GM23338 (cell line): ENCODE results near the gene ATF7. TPM values are rescaled to one million over a fixed set of nuclear protein-coding genes. Genes with fewer than 3 reads are reported as not detected.
"Not testable (repeated sequence)": the region's sequence is repeated elsewhere in the genome, so short reads cannot be mapped to it uniquely, and the experiment has no call there.

Experiments
- ATAC-seq: fragments of 200-7000 bp; cut with Tn5 transposase; 3 replicates; pipeline ENCODE4 v1.9.1; 2020
- DNase-seq: peaks from one replicate; pipeline ENCODE4 v3.0.0-alpha.2; 2015; ENCODE audit warnings: low spot score
- H2AFZ ChIP-seq: fragments of 200-600 bp; sonication (generic); 2 replicates; pipeline ENCODE4 v1.8.0; 2016; ENCODE audit warnings: antibody characterized with exemption, mild to moderate bottlenecking, moderate library complexity
- H3F3A ChIP-seq: fragments of 200-600 bp; sonication (generic); replicated peaks from 2 replicates; pipeline ENCODE4 v1.8.0; 2017; ENCODE audit warnings: antibody characterized with exemption, mixed run types, low read depth
- H3K27ac ChIP-seq: fragments of 200-600 bp; sonication (generic); 2 replicates; pipeline ENCODE4 v1.6.1; 2016; ENCODE audit warnings: low read depth
- H3K27me3 ChIP-seq: fragments of 200-600 bp; sonication (generic); 2 replicates; pipeline ENCODE4 v1.8.0; 2016; ENCODE audit warnings: mild to moderate bottlenecking, mixed run types, moderate library complexity; ENCODE audit not compliant: insufficient read depth
- H3K36me3 ChIP-seq: fragments of 200-600 bp; sonication (generic); 2 replicates; pipeline ENCODE4 v1.8.0; 2016; ENCODE audit warnings: mild to moderate bottlenecking; ENCODE audit not compliant: insufficient read depth
- H3K4me1 ChIP-seq: fragments of 200-600 bp; sonication (generic); 2 replicates; pipeline ENCODE4 v1.8.0; 2016; ENCODE audit warnings: mild to moderate bottlenecking, moderate library complexity; ENCODE audit not compliant: insufficient read depth
- H3K4me2 ChIP-seq: fragments of 200-600 bp; sonication (generic); 2 replicates; pipeline ENCODE4 v1.7.1; 2017; ENCODE audit warnings: mixed run types
- H3K4me3 ChIP-seq: fragments of 200-600 bp; sonication (generic); 2 replicates; pipeline ENCODE4 v1.6.1; 2016; ENCODE audit warnings: mixed run types
- H3K79me2 ChIP-seq: fragments of 200-600 bp; sonication (generic); replicated peaks from 2 replicates; pipeline ENCODE4 v1.8.0; 2017; ENCODE audit warnings: mild to moderate bottlenecking; ENCODE audit not compliant: insufficient read depth
- H3K9me2 ChIP-seq: fragments of 200-600 bp; sonication (generic); 2 replicates; pipeline ENCODE4 v1.8.0; 2017; ENCODE audit not compliant: insufficient read depth
- H4K20me1 ChIP-seq: fragments of 200-600 bp; sonication (generic); replicated peaks from 2 replicates; pipeline ENCODE4 v1.8.0; 2017; ENCODE audit warnings: mild to moderate bottlenecking; ENCODE audit not compliant: insufficient read depth
- H3K27ac Mint-ChIP-seq: 2 replicates; pipeline ENCODE4 v1.8.0; 2020; ENCODE audit warnings: inconsistent platforms, mild to moderate bottlenecking, moderate library complexity, mixed read lengths
- H3K27me3 Mint-ChIP-seq: 3 replicates; pipeline ENCODE4 v1.8.0; 2022; ENCODE audit warnings: low read depth, mild to moderate bottlenecking, moderate library complexity, mixed read lengths, inconsistent platforms; ENCODE audit not compliant: insufficient read depth, poor library complexity
- H3K36me3 Mint-ChIP-seq: 3 replicates; pipeline ENCODE4 v1.8.0; 2021; ENCODE audit warnings: low read depth, mild to moderate bottlenecking, inconsistent platforms, moderate library complexity, mixed read lengths
- H3K4me1 Mint-ChIP-seq: 3 replicates; pipeline ENCODE4 v1.8.0; 2020; ENCODE audit warnings: mild to moderate bottlenecking, inconsistent platforms, mixed read lengths
- H3K4me3 Mint-ChIP-seq: 3 replicates; pipeline ENCODE4 v1.8.0; 2021; ENCODE audit warnings: moderate library complexity, mild to moderate bottlenecking, inconsistent platforms, mixed read lengths
- H3K9me3 Mint-ChIP-seq: 3 replicates; pipeline ENCODE4 v1.8.0; 2020; ENCODE audit warnings: moderate library complexity, mild to moderate bottlenecking, inconsistent platforms, mixed read lengths
- CTCF ChIP-seq, 2 experiments: fragments of 200-600 bp in 1 of 2; sonication (generic) in 1 of 2; conservative IDR thresholded peaks; 2 replicates each; pipeline versions ENCODE4 v1.5.1 to v1.6.1; 2016 to 2017; ENCODE audit warnings: antibody characterized with exemption in 2 of 2, low read depth in 2 of 2, mild to moderate bottlenecking in 2 of 2, moderate library complexity in 1 of 2
- NANOG ChIP-seq: IDR thresholded peaks from 2 replicates; pipeline ENCODE4 v1.6.1; 2016; ENCODE audit warnings: antibody characterized with exemption, borderline replicate concordance
- POLR2AphosphoS5 ChIP-seq: IDR thresholded peaks from 2 replicates; pipeline ENCODE4 v1.6.1; 2016; ENCODE audit warnings: antibody characterized with exemption, low read depth
- STAT1 ChIP-seq: IDR thresholded peaks from one replicate; pipeline ENCODE4 v1.6.1; 2016; ENCODE audit warnings: antibody characterized with exemption; ENCODE audit not compliant: unreplicated experiment
- ZNF331 ChIP-seq: fragments of 250-450 bp; sonication (Bioruptor Pico); IDR thresholded peaks from 2 replicates; pipeline ENCODE4 v1.5.0; 2020; ENCODE audit warnings: low read depth, mild to moderate bottlenecking, moderate library complexity
- ZNF462 ChIP-seq: fragments of 250-450 bp; sonication (Bioruptor Pico); IDR thresholded peaks from 2 replicates; pipeline ENCODE4 v1.5.0; 2020; ENCODE audit warnings: mild to moderate bottlenecking, moderate library complexity
- polyA plus RNA-seq: library from polyadenylated mRNA; unstranded; fragments of >200 nt; fragmentation: Nextera tagmentation; extraction: Ambion mirVana; gene quantifications from 2 replicates; pipeline ENCODE4 v1.2.1, GENCODE V29; 2016
- total RNA-seq: library from RNA; depleted of rRNA; stranded (reverse); fragments of >200 nt; shearing (Covaris generic); gene quantifications from 2 replicates; pipeline ENCODE4 v1.2.3, GENCODE V29; 2014

The ATF7 gene
- total and polyA plus RNA-seq, 2 experiments from 2014 or later = 13.9 to 16.3 TPM

DNA sequence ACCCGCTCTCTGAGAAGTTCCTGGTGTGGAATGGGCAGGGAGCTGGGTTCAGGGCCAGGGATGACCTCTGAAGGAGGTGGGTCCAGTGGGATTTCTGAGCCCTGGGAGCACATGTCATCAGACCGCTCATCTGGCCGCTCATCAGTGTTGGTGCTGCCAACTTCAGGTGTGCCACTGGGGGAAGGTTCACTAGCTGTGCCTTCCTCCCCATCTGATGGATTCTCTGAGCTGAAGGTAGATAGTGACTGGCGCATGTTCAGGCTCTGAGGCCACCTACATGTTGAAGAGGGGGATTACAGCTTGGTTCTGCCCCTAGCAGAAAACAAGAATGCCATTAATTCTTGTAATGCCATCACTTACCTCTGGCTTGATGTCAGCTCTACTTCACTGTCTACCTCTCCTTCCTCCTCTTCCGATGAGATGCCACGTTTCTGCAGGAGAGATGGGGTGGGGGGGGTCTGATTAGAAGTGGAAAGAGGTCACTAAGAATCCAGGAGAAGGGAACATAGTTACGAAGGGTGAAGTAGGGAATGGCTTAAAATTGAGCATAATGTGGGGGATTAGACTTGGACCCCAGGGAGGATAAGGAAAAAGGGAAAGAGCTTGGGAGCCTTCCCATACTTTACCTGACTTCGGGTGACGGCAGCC is 144.1 kb downstream of the ATF7 start:
- Mint-ChIP-seq H3K36me3 (peaks cover 85% of the 10 kb centered on the region), H3K27me3 (peaks cover 38% of the 10 kb centered on the region), H3K9me3 (no peaks in the 10 kb centered on the region; the same call in 2 of the 3 replicates), H3K4me3 (no peak overlapping the region), H3K27ac (peak overlapping the region; percentile 68), H3K4me1 (peaks cover 22% of the 10 kb centered on the region)
- Histone ChIP-seq H3K79me2 (peaks cover 7% of the 10 kb centered on the region), H3K4me3 (no peak overlapping the region), H3K27ac (peak overlapping the region; percentile 75), H3K4me2 (no peak overlapping the region), H4K20me1 (peaks cover 48% of the 10 kb centered on the region), H2AFZ (no peak overlapping the region), H3F3A (peaks cover 43% of the 10 kb centered on the region), H3K36me3 (peaks cover 33% of the 10 kb centered on the region), H3K4me1 (peaks cover 17% of the 10 kb centered on the region), H3K9me2 (no peaks in the 10 kb centered on the region), H3K27me3 (no peaks in the 10 kb centered on the region)
- DNase-seq (peak; percentile 83), ATAC-seq (peak; percentile 61)
- TF ChIP-seq NANOG (no peak), ZNF462 (CRISPR knock-in tag) (no peak), STAT1 (no peak), ZNF331 (no peak), CTCF (conservative IDR thresholded peaks at IDR 0.05; ENCODE audit: low read depth in 2 of 2) (peak; percentile 36 to 53), POLR2AphosphoS5 (peak; percentile 44)

DNA sequence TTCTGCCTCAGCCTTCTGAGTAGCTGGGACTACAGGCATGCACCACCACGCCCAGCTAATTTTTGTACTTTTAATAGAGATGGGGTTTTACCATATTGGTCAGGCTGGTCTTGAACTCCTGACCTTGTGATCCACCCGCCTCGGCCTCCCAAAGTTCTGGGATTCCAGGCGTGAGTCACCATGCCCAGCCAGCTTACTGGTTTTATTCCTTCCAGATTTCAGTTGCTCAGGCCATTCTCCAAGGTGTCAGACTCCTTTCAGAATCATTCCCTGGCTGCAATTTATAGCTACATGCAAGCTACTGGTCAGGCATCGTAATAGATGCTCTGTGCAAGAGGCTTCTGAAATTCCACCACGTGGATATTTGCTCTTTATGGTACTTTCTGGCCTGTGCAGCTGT is 144.7 kb downstream of the ATF7 start:
- Mint-ChIP-seq H3K36me3 (peaks cover 87% of the 10 kb centered on the region), H3K27ac (peak overlapping the region; percentile 68; the same call in 1 of the 2 replicates), H3K27me3 (peaks cover 40% of the 10 kb centered on the region), H3K4me1 (peaks cover 28% of the 10 kb centered on the region)
- not testable (repeated sequence) for H3K9me3 Mint-ChIP-seq, H3K79me2 ChIP-seq, H3K27me3 ChIP-seq, H3K4me3 ChIP-seq, H3K4me2 ChIP-seq, H3K4me3 Mint-ChIP-seq, ATAC-seq, H2AFZ ChIP-seq, DNase-seq, H3K9me2 ChIP-seq
- Histone ChIP-seq H3K27ac (peak overlapping the region; percentile 75), H3K36me3 (peaks cover 36% of the 10 kb centered on the region), H3F3A (peaks cover 45% of the 10 kb centered on the region), H4K20me1 (peaks cover 48% of the 10 kb centered on the region), H3K4me1 (peaks cover 19% of the 10 kb centered on the region)
